GM18505 (cell line): ENCODE measurements around the gene MPRIP.

ENCODE experiments used
- ATAC-seq: cut with Tn5 transposase; IDR thresholded peaks from one replicate; pipeline ENCODE4 v1.9.1; 2021; ENCODE audit not compliant: unreplicated experiment
- POLR2A ChIP-seq: IDR thresholded peaks from 4 replicates; pipeline ENCODE4 v1.6.1; 2011; ENCODE audit warnings: borderline replicate concordance; ENCODE audit not compliant: insufficient read depth, insufficient read length; ENCODE audit errors: extremely low read depth

MPRIP gene

GRCh38 chr17:17035490-17035889 lies 6.8 kb upstream of the MPRIP start:
- no peak for TF ChIP-seq POLR2A
- ATAC-seq = no peak

- TF ChIP-seq POLR2A = no peak
- ATAC-seq = no peak
These were observed 6.2 kb upstream of the MPRIP start for GRCh38 chr17:17035920-17036523.

- ATAC-seq = no peak
- TF ChIP-seq POLR2A = no peak
These were observed 5.7 kb upstream of the MPRIP start for GRCh38 chr17:17036524-17036998.

- TF ChIP-seq POLR2A = no peak
- ATAC-seq = no peak
These were observed 2.3 kb upstream of the MPRIP start for GRCh38 chr17:17039911-17040310.

GRCh38 chr17:17041018-17041521 lies 1.2 kb upstream of the MPRIP start:
- no peak for ATAC-seq
- TF ChIP-seq POLR2A = no peak

- TF ChIP-seq POLR2A = no peak
- ATAC-seq = peak; percentile 91
These were observed 480 bp upstream of the MPRIP start for GRCh38 chr17:17041571-17042383.

GRCh38 chr17:17042851-17043460 lies 699 bp downstream of the MPRIP start:
- ATAC-seq = no peak
- TF ChIP-seq POLR2A = no peak

- ATAC-seq = no peak
- TF ChIP-seq POLR2A = no peak
These were observed 1.4 kb downstream of the MPRIP start for GRCh38 chr17:17043461-17044271.

- no peak for ATAC-seq
- TF ChIP-seq POLR2A = no peak
These were observed 2.7 kb downstream of the MPRIP start for GRCh38 chr17:17044846-17045561.

- no peak for TF ChIP-seq POLR2A
- no peak for ATAC-seq
These were observed 5.8 kb downstream of the MPRIP start for GRCh38 chr17:17048106-17048505.

GRCh38 chr17:17050346-17051345 lies 8.4 kb downstream of the MPRIP start:
- TF ChIP-seq POLR2A = no peak
- no peak for ATAC-seq

- no peak for TF ChIP-seq POLR2A
- no peak for ATAC-seq
These were observed 9.1 kb downstream of the MPRIP start for GRCh38 chr17:17051380-17051779.
